HG03103 (cell line): ENCODE measurements around the gene RHOC.
A peak's percentile ranks its signal among the peaks of the same experiment; 100 is the strongest.

Experiments
- ATAC-seq: cut with Tn5 transposase; IDR thresholded peaks from one replicate; pipeline ENCODE4 v1.9.1; 2021; ENCODE audit warnings: low read depth; ENCODE audit not compliant: unreplicated experiment

The RHOC gene

GRCh38 chr1:112718691-112719418, 11.9 kb upstream of the RHOC start:
- no peak for ATAC-seq

GRCh38 chr1:112717263-112717873, 10.4 kb upstream of the RHOC start:
- no peak for ATAC-seq

- no peak for ATAC-seq
Measured at GRCh38 chr1:112716133-112716720, 9.3 kb upstream of the RHOC start.

- ATAC-seq = peak; percentile 67
Measured at GRCh38 chr1:112715264-112716053, 8.5 kb upstream of the RHOC start, which contains the start of gene PPM1J. PPM1J (minus strand) TSS chr1:112715332; CDS start chr1:112715301, 31 bp downstream.

GRCh38 chr1:112714313-112715263, 7.7 kb upstream of the RHOC start:
- ATAC-seq = no peak

GRCh38 chr1:112713466-112714312, 6.8 kb upstream of the RHOC start:
- peak; percentile 28 for ATAC-seq

GRCh38 chr1:112712701-112713128, 5.8 kb upstream of the RHOC start:
- ATAC-seq = no peak

GRCh38 chr1:112712191-112712590, 5.3 kb upstream of the RHOC start:
- no peak for ATAC-seq

GRCh38 chr1:112711670-112712069, 4.7 kb upstream of the RHOC start:
- ATAC-seq = no peak

- ATAC-seq = no peak
Measured at GRCh38 chr1:112711041-112711440, 4.1 kb upstream of the RHOC start.

GRCh38 chr1:112710586-112710985, 3.7 kb upstream of the RHOC start:
- no peak for ATAC-seq

- ATAC-seq = no peak
Measured at GRCh38 chr1:112710159-112710558, 3.2 kb upstream of the RHOC start.

- no peak for ATAC-seq
Measured at GRCh38 chr1:112708489-112708888, 1.6 kb upstream of the RHOC start.

GRCh38 chr1:112708002-112708448, 1.1 kb upstream of the RHOC start:
- ATAC-seq = no peak

GRCh38 chr1:112707221-112708001, 484 bp upstream of the RHOC start:
- ATAC-seq = peak; percentile 39

GRCh38 chr1:112704934-112705627, 1.8 kb downstream of the RHOC start:
- ATAC-seq = peak; percentile 49

GRCh38 chr1:112704391-112704933, 2.5 kb downstream of the RHOC start:
- ATAC-seq = no peak
